ACC112 (cell line): ENCODE data around the gene BTN3A1.
A peak's percentile ranks its signal among the peaks of the same experiment; 100 is the strongest.
"Not testable (repeated sequence)": the region's sequence is repeated elsewhere in the genome, so short reads cannot be mapped to it uniquely, and the experiment has no call there.

Experiments used
- H2AFZ ChIP-seq: fragments of 200-600 bp; sonication (generic); one replicate; pipeline ENCODE4 v1.6.0; 2017; ENCODE audit warnings: antibody characterized with exemption, low read length; ENCODE audit not compliant: unreplicated experiment
- H3K27ac ChIP-seq: fragments of 200-600 bp; sonication (generic); 2 replicates; pipeline ENCODE4 v1.5.1; 2014; ENCODE audit warnings: low read depth, mild to moderate bottlenecking, antibody characterized with exemption, low read length, moderate library complexity
- H3K27me3 ChIP-seq: fragments of 200-600 bp; sonication (generic); 2 replicates; pipeline ENCODE4 v1.6.1; 2014; ENCODE audit warnings: mild to moderate bottlenecking, antibody characterized with exemption, low read length, moderate library complexity, mixed read lengths; ENCODE audit not compliant: insufficient read depth
- H3K36me3 ChIP-seq: fragments of 200-600 bp; sonication (generic); 2 replicates; pipeline ENCODE4 v1.6.1; 2016; ENCODE audit warnings: mild to moderate bottlenecking, antibody characterized with exemption, low read length, moderate library complexity, mixed read lengths; ENCODE audit not compliant: insufficient read depth
- H3K4me1 ChIP-seq: fragments of 200-600 bp; sonication (generic); one replicate; pipeline ENCODE4 v1.6.1; 2016; ENCODE audit warnings: low read length, mixed read lengths; ENCODE audit not compliant: insufficient read depth, unreplicated experiment, control insufficient read depth
- H3K4me3 ChIP-seq: fragments of 200-600 bp; sonication (generic); 2 replicates; pipeline ENCODE4 v1.5.1; 2014; ENCODE audit warnings: mild to moderate bottlenecking, low read depth, low read length
- H3K79me2 ChIP-seq: fragments of 200-600 bp; sonication (generic); one replicate; pipeline ENCODE4 v1.6.0; 2016; ENCODE audit warnings: low read length; ENCODE audit not compliant: control insufficient read depth, unreplicated experiment, insufficient read depth

The BTN3A1 gene

DNA sequence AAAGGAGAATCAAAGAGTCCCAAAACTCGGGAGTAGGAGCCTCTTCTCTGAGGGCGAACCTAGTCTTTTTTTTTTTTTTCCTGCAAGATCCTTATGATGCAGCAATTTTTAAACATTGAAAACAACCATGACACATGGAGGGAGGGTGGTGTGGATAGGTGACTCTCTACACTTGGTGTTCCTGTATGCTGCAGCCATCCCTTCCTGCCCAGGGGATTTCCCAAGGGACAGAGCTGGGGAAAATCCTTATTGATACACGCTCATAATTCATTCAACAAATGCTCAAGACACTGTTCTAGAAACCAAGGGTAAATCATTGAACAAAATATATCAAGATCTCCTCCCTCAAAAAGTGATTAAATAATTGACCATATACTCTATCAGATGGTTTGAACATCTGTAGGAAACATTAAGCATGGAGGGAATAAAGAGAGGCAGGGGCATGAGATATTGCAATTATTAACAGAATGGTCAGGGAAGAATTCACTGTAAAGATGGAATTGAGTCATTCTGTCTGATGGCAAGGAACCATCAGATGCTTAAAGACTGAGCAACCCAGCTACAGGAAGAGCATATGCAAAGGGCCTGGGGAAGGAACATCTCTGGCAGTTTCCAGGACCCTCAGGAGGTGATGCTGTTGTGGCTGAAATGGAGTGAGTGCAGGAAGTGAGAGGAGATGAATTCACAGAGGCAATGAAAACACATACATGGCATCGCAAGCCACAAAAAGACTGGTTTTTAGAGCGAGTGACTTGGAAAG, 24.8 kb downstream of the BTN3A1 start:
- Histone ChIP-seq H2AFZ (no peak overlapping the region), H3K27ac (no peak overlapping the region), H3K4me1 (peaks cover 33% of the 10 kb centered on the region), H3K27me3 (no peaks in the 10 kb centered on the region), H3K36me3 (peaks cover 36% of the 10 kb centered on the region), H3K4me3 (no peak overlapping the region), H3K79me2 (peaks cover 18% of the 10 kb centered on the region)

- peaks cover 36% of the 10 kb centered on the region for H3K36me3 ChIP-seq
- no peak overlapping the region for H3K27ac ChIP-seq
- no peak overlapping the region for H2AFZ ChIP-seq
- no peak overlapping the region for H3K4me3 ChIP-seq
- peaks cover 38% of the 10 kb centered on the region for H3K4me1 ChIP-seq
- no peaks in the 10 kb centered on the region for H3K27me3 ChIP-seq
- peaks cover 18% of the 10 kb centered on the region for H3K79me2 ChIP-seq
Observed at GRCh38 chr6:26427451-26427809, 25.4 kb downstream of the BTN3A1 start.

GRCh38 chr6:26428206-26428605, 26.1 kb downstream of the BTN3A1 start:
- Histone ChIP-seq H3K27me3 (no peaks in the 10 kb centered on the region), H3K36me3 (peaks cover 36% of the 10 kb centered on the region), H3K4me1 (peaks cover 38% of the 10 kb centered on the region), H3K27ac (no peak overlapping the region), H3K4me3 (no peak overlapping the region), H3K79me2 (peaks cover 10% of the 10 kb centered on the region), H2AFZ (no peak overlapping the region)

GRCh38 chr6:26430787-26431186, 28.7 kb downstream of the BTN3A1 start:
- Histone ChIP-seq H3K4me1 (peaks cover 32% of the 10 kb centered on the region), H2AFZ (no peak overlapping the region), H3K4me3 (no peak overlapping the region), H3K27me3 (no peaks in the 10 kb centered on the region), H3K36me3 (peaks cover 35% of the 10 kb centered on the region), H3K27ac (peak overlapping the region; percentile 97), H3K79me2 (no peaks in the 10 kb centered on the region)

- Histone ChIP-seq H3K4me1 (peaks cover 32% of the 10 kb centered on the region), H2AFZ (no peak overlapping the region), H3K27ac (peak overlapping the region; percentile 97), H3K79me2 (no peaks in the 10 kb centered on the region), H3K36me3 (peaks cover 29% of the 10 kb centered on the region), H3K4me3 (peak overlapping the region; percentile 54; the same call in 1 of the 2 replicates), H3K27me3 (no peaks in the 10 kb centered on the region)
Observed at GRCh38 chr6:26431258-26432172, 29.4 kb downstream of the BTN3A1 start.

DNA sequence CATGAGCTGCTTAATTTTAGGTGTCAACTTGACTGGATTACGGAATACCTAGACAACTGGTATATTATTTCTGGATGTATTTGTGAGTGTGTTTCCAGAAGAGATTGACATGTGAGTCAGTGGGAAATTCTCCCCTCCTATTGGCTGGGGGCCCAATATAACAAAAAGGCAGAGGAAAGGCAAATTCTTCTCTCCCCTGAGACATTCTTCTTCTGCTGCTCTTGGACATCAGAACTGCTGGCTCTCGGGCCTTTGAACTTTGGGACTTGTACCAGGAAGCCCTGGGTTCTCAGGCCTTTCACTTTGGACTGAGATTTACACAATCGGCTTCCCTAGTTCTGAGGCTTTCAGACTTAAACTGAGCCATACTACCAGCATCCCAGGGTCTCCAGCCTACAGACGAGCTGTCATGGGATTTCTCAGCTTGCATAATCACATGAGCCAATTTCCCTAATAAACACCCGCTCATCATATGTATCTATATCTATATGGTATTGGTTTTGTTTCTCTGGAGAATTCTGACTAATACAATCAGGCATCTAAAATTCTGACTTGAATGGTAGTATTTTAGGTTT, 30.6 kb downstream of the BTN3A1 start:
- H3K27me3 ChIP-seq = no peaks in the 10 kb centered on the region
- H3K36me3 ChIP-seq = peaks cover 18% of the 10 kb centered on the region
- H3K27ac ChIP-seq = peak overlapping the region; percentile 97
- no peak overlapping the region for H2AFZ ChIP-seq
- H3K4me3 ChIP-seq = peak overlapping the region; percentile 44
- no peaks in the 10 kb centered on the region for H3K79me2 ChIP-seq
- peaks cover 32% of the 10 kb centered on the region for H3K4me1 ChIP-seq

DNA sequence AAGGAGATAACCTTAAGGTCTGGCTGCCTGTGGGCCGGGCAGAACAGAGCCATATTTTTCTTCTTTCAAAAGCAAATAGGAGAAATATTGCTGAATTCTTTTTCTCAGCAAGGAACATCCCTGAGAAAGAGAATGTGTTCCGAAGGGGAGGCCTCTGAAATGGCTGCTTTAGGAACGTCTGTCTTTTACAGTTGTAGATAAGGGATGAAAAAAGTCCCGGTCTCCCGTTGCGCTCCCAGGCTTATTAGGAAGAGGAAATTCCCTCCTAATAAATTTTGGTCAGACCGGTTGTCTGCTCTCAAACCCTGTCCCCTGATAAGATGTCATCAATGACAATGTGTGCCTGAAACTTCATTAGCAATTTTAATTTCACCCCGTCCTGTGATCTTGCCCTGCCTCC, 31.6 kb downstream of the BTN3A1 start:
- Histone ChIP-seq H3K36me3 (peaks cover 17% of the 10 kb centered on the region), H3K27ac (peak overlapping the region; percentile 97), H3K4me1 (peaks cover 32% of the 10 kb centered on the region)
- not testable (repeated sequence) for H3K27me3 ChIP-seq, H3K79me2 ChIP-seq, H2AFZ ChIP-seq, H3K4me3 ChIP-seq

DNA sequence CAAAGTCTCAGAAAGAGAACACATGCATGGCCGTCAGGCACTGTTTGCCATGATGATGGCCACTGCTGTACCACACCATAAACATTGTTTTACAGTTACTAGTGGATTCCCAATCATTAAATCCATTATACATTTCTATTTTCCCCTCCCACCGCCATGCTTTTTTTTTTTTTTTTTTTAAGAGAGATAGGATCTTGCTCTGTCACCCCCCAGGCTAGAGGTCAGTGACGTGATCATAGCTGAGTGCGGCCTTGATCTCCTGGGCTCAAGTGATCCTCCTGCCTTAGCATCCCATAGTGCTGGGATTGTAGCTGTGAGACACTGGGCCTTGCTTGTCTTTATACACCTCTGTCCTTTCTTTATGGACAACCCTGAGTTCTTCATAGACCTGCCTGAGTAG, 33.9 kb downstream of the BTN3A1 start:
- no peak overlapping the region for H3K27ac ChIP-seq
- no peaks in the 10 kb centered on the region for H3K79me2 ChIP-seq
- no peak overlapping the region for H2AFZ ChIP-seq
- H3K36me3 ChIP-seq = peaks cover 7% of the 10 kb centered on the region
- peaks cover 35% of the 10 kb centered on the region for H3K4me1 ChIP-seq
- no peaks in the 10 kb centered on the region for H3K27me3 ChIP-seq
- no peak overlapping the region for H3K4me3 ChIP-seq

DNA sequence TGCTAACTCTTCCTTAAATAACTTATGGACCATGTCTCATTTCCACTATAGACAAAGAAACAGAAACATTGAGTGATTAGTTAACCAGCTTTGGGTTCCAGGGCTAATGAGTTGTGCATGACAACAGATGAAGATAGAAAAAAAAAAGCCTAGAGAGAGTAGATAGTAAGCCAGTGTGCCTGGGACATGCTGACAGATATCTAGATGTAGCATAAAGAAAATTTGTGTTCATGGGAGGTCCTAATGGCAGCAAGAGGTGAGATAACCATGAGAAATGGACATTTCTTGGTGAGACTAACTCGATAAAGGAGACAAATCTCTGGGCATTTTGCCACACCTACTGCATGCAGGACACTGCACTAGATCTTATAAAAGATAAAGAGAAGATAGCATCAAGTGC, 35.5 kb downstream of the BTN3A1 start:
- H3K27ac ChIP-seq = no peak overlapping the region

DNA sequence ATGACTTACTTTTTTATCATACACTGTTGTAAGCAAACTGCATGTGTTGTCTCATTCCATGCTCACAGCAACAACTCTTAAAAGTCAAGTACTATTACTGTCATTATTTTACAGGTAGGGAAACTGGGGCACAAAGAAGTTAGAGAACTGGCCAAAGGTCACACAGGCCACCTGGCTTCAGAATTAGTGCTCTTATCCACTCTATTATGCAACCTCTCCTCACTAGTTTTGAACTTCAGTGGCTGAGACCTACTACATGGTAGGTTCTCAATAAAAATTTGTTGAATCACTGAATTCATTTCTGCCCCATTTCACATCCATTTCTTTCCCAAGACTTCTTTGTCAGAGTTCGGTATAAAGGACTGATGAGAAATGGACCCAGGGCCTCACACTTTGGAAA, 35.9 kb downstream of the BTN3A1 start:
- H2AFZ ChIP-seq = no peak overlapping the region
- peaks cover 7% of the 10 kb centered on the region for H3K36me3 ChIP-seq
- peaks cover 15% of the 10 kb centered on the region for H3K79me2 ChIP-seq
- peaks cover 22% of the 10 kb centered on the region for H3K4me1 ChIP-seq
- no peak overlapping the region for H3K4me3 ChIP-seq
- no peaks in the 10 kb centered on the region for H3K27me3 ChIP-seq
- H3K27ac ChIP-seq = no peak overlapping the region

More for the DNA sequence above, 35.5 kb downstream of the BTN3A1 start:
- H3K79me2 ChIP-seq = peaks cover 12% of the 10 kb centered on the region
- no peak overlapping the region for H3K4me3 ChIP-seq
- no peaks in the 10 kb centered on the region for H3K27me3 ChIP-seq
- H3K4me1 ChIP-seq = peaks cover 24% of the 10 kb centered on the region
- no peak overlapping the region for H2AFZ ChIP-seq
- peaks cover 7% of the 10 kb centered on the region for H3K36me3 ChIP-seq
